G401 (cell line): Measurements from ENCODE around the gene MAP3K5. TPM values are rescaled to one million over a fixed set of nuclear protein-coding genes. Genes with fewer than 3 reads are reported as not detected.
A peak's percentile ranks its signal among the peaks of the same experiment; 100 is the strongest.
"Not testable (repeated sequence)": the region's sequence is repeated elsewhere in the genome, so short reads cannot be mapped to it uniquely, and the experiment has no call there.

Experiments used
- DNase-seq: peaks from one replicate; pipeline ENCODE4 v3.0.0-alpha.2; 2015; ENCODE audit warnings: low spot score
- in situ Hi-C: cut with HindIII; loops from 2 replicates; pipeline ENCODE4 v1.10.0; 2016; ENCODE audit warnings: low sequenced_read_pairs, mixed read lengths
- total RNA-seq: library from RNA; depleted of rRNA; stranded (reverse); fragments of >200 nt; shearing (Covaris generic); gene quantifications from 2 replicates; pipeline ENCODE4 v1.2.3, GENCODE V29; 2014

MAP3K5 gene
- total RNA-seq, 1 experiment from 2014 or later, result not detected

DNA sequence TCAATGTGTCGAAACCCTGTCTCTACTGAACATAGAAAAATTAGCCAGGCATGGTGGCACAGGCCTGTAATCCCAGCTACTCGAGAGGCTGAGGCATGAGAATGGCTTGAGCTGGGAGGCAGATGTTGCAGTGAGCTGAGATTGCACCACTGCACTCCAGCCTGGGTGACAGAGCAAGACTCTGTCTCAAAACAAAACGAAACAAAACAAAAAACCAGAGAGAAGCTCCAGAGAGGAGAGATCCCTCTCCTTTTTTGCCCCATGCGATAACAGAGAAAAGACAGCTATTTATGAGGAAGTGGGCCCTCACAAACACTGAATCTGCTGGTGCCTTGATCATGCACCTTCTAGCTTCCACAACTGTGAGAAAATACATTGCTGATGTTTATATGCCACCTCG is 31.5 kb downstream of the MAP3K5 start:
- DNase-seq, in situ Hi-C loops: not testable (repeated sequence)

- no peak for DNase-seq
- in situ Hi-C loops, result no loop called here
Observed at GRCh38 chr6:136757150-136757549, 35.1 kb downstream of the MAP3K5 start.

DNA sequence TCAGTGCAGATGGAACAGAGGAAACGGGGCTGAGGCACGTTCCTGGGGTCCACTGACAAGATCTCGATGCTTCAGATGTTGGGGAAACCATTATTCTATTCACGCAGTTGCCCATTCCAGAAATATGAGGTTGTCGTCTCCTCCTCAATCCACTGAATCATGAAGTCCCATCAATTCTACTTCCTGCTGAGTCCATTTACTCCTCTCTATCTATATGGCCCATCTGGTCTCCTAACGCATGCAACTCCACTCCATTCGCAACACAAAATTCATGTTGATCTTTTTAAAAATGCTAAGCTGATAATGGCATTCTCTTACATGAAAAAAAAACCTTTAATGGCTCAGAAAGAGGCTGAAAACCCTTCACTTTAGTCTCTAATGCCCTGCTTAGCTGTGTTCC is 37.5 kb downstream of the MAP3K5 start:
- in situ Hi-C loops, result no loop called here
- DNase-seq, result no peak

GRCh38 chr6:136753624-136754023 is 38.7 kb downstream of the MAP3K5 start:
- in situ Hi-C loops, result no loop called here
- DNase-seq, result no peak

DNA sequence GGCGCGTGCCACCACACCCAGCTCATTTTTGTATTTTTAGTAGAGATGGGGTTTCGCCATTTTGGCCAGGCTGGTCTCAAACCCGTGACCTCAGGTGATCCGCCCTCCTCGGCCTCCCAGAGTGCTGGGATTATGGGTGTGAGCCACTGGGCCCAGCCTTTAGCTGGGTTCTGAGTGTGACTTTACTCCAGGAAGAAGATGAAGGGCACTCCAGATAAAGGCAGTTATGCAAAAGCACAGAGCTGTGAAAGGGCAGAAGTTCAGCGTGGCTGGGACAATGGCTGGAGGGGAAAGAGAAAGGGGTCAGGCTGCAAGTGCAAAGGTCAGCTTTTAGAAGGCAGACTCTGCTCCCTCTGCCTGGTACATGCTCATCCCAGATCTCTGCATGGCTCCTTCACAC is 39.7 kb downstream of the MAP3K5 start:
- no peak for DNase-seq
- in situ Hi-C loops, result no loop called here

DNA sequence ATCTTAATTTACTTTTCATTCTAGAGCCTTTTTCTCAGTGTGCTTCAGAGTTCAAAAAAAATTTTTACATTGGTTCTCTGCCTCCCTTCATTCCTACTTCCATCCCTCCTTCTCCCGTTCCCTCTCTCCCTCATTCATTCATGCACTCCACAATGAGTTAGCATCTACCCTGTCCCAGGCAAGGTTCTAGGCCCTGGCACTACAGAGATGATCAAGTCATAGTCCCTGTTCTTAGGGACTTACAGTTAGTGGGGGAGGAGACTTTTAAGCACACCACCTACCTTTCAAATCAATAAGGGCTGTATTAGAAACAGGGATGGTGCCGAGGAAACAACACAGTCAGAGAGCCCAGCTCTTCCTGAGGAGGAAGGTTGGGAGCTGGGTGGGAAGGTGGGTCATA is 40.3 kb downstream of the MAP3K5 start:
- no peak for DNase-seq
- in situ Hi-C loops, result no loop called here

DNA sequence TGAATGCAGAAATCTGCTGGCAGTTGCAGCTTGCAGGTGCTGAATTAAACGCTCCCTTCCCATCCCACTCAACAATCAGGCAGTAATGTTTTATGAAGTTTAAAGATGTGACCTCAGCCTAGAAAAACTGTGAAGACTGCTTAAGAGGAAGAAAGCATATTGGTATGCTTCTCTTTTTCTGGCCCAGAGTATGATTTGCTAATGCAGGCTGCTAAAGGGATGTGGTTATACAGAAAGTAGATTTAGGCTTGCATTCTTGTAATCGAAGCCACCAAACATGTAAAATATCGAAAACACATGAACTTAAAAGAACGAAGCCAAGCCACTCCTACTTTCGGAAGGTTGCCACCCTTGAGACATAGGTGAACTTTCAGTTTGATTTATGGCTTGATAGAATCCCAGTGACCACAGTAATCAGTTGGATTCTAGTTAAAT is 40.7 kb downstream of the MAP3K5 start:
- no peak for DNase-seq
- in situ Hi-C loops, result no loop called here

GRCh38 chr6:136750696-136751521 is 41.4 kb downstream of the MAP3K5 start:
- in situ Hi-C loops, result no loop called here

DNA sequence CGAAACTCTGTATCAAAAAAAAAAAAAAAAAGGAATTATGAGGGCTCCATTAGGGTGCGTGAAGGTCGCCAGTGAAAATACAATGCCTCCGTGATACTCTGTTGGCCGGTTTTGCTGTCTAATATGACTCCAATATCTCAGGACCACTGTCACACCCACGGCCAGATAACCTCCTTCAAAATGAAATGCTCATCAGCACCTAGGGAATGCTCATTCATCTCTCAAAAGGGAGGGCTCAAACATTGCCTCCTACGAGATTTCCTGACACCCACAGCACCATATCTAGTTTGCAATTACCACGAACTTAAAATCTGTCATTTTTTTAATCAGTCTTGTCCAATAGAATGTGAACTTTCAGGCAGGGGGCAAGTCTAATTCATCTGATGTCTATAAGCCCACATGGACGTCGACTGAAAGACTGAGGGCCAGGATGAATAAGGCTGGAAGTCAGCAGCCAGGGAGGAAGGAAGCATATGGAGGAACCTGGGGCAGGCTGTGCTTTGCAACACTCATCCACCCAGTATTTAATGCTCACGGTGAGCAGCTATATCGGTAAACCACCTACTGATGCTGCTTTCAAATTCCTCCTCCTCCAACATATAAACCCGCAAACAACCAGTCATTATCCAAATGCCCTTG is 42.8 kb downstream of the MAP3K5 start:
- no peak for DNase-seq
- in situ Hi-C loops, result no loop called here

More at GRCh38 chr6:136750696-136751521, 41.4 kb downstream of the MAP3K5 start:
- DNase-seq, result no peak

GRCh38 chr6:136747507-136747906 is 44.8 kb downstream of the MAP3K5 start:
- DNase-seq, result no peak
- in situ Hi-C loops, result no loop called here

- in situ Hi-C loops, result no loop called here
Observed at GRCh38 chr6:136745300-136745699, 47.0 kb downstream of the MAP3K5 start.

DNA sequence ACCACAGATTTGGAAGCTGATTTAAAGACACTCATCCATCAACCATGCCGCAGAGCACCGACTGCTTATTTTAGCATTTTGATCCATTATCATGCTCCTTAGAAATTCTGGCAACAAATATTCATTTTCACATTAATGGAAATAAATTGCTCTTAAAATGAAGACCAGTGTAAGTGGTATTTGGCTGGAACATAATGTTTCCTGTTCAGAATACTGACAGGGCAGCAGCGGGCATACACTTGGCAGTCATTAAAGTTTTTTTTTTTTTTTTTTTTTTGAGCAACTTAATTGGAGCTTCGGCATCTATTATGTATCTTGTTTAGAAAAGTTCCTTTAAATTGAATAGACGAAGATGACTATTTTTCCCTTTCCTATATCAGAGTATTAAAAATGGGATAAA is 47.4 kb downstream of the MAP3K5 start:
- DNase-seq, result peak; percentile 56
- in situ Hi-C loops, result no loop called here

More at GRCh38 chr6:136745300-136745699, 47.0 kb downstream of the MAP3K5 start:
- no peak for DNase-seq

DNA sequence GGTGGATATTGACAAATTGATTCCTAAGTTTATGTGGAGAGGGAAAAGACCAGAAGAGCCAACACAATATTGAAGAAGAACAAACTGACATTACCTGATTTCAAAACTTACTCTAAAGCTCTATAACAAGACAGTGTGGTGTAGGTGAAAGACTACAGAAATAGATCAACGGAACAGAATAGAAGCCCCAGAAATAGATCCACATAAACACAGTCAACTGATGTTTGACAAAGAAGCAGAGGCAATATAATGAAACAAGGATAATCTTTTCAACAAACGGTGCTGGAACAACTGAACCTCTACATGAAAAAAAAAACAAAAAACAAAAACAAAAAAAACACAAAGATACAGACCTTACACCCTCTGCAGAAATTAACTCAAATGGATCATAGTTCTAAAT is 50.2 kb downstream of the MAP3K5 start:
- DNase-seq, result no peak
- in situ Hi-C loops, result no loop called here

DNA sequence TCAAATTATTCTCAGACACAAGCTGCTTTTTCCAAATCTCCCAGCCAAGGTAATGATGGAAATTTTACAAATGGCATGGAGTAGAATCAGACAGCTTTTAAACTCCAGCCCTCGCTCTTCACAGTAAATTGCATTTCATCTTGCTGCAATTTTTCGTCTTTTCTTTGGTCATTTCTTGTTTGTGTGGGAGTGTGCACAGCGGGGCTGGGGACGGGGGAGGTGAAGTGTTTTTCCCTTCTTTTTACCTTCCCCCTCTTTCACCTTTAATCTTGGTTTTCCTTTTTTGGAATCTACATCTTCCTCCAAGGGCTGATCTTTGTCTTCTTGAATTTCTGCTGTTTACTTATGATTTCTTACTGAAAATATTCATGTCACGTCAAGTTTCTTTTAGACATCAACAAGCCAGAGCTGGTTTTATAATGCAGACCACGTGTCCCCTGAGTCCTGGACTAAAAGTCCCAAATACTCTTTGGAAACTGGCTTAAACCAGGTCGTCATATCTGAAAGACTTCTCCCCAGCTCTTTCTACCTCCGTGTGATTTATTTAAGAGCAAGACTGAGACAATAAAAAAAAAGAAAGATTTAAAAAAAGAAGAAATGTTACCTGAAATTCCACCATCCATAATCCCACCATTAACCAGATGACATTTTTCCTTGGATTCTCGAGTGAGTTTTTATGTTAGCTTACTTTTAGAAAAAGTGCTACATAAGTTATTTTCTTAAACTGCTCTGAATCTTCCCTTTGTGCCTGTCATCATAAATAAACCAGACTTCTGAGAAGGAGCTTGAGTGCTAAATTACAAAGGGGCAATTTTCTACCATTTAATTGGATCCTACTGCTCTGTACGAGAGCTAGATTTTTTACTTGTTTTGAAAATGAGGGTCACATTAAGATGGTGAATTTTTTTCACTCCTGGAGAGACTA is 52.0 kb downstream of the MAP3K5 start:
- in situ Hi-C loops, result no loop called here
- no peak for DNase-seq

GRCh38 chr6:136739501-136739900 is 52.8 kb downstream of the MAP3K5 start:
- in situ Hi-C loops, result no loop called here
- DNase-seq, result no peak

DNA sequence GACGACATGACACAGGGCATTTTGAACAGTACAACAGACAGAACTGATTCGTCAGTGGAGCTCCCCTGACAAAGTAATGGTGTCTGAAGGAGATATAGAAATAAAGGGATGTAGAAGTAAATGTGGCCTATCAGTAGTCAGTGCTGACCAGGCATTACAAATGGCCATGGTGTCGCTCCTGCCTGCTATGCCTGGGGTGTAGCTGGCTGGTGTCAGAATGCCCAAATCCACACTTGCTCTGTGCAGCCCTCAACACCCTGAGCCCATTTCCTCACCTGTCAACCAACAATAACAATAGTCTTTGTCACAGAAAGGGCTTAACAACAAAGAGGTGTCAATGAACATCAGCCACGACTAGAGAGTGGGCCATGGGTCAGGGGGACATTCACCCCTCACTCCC is 53.2 kb downstream of the MAP3K5 start:
- in situ Hi-C loops, result no loop called here
- no peak for DNase-seq

DNA sequence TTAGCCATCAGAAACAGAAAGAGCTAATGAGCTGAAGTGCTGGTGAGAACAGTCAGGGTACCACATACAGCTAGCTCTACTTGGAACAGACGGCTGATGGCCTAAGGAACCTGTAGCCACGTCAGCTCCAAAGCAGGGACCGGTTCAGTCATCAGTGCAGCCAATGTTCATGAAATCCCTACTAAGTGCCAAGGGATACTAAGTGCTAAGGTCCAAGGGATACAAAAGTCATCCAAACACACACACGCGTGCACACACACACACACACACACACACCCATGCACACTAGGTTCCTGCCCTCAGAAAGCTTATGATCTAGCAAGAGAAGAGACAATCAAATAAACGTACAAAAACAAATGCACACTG is 53.6 kb downstream of the MAP3K5 start:
- no peak for DNase-seq
- in situ Hi-C loops, result no loop called here

DNA sequence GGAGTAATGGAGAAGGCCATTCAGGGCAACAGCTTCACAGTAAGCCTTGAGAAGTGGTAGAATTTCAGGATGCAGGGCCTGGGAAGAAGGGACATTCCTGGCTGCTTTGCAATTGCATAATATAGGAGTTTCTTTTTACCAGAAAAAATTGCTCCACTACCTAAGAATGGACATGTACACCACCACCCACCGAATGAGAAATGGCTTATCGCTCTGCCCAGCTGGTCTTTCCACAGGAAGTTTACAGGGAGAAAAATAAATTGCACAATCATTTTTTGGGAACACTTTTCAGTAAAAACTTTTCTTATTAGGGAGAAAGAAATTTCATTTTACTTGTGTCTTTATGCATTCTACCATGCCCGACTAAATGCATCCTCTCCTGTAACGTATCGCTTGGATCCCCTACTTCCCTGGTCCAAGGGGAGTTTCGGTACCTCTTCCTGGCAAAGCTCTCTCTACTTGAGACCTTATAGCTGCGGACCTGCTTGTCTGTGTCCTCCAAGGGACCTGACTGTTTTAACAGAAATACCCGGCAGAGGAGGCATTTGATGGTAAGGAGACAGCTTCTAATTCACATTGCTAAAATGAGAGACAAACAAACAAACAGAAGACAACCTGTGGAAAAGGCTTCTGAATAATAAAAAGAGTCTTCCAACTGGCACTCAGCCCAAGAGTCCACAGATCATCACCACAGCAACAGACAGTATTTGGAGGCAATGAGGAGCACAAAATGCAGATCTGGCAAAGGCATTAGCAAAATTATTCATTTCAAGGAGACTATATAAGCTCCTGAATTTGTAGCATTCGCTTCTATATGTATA is 54.2 kb downstream of the MAP3K5 start:
- in situ Hi-C loops, result no loop called here
- peak; percentile 77 for DNase-seq

DNA sequence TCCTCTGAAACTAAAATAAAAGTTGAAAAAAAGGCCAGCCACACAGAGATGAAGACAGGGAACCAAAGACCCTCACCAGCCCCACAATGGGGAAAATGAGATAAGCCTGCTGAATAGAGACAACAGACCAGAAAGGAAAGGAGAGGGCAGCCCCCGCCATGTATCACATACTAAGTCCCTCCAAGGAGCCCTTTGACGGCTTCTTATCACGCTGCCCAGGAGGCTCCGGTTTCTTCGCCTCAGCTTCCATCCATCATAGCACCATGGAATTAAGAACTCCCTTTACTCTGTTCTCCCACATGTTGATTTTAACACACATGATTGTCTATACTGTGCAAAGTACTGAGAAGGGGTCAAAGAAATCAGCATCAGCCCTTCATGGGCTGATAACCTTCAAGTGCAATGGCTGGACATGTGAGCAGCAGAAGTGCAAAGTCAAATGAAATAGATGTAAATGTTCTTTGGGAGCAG is 54.9 kb downstream of the MAP3K5 start:
- DNase-seq, result no peak
- in situ Hi-C loops, result no loop called here
